LNCAP (cell line): ENCODE data around the gene MCF2.

Experiments used
- CTCF ChIP-seq: fragments of 450-650 bp; IDR thresholded peaks from 2 replicates; pipeline ENCODE4 v1.5.1; 2017; ENCODE audit warnings: mild to moderate bottlenecking

Gene MCF2

GRCh38 chrX:139581068-139581467, 126.9 kb downstream of the MCF2 start:
- TF ChIP-seq CTCF: no peak

GRCh38 chrX:139566981-139567380, 141.0 kb downstream of the MCF2 start:
- TF ChIP-seq CTCF: no peak

GRCh38 chrX:139563251-139563650, 144.7 kb downstream of the MCF2 start:
- TF ChIP-seq CTCF: no peak

GRCh38 chrX:139560221-139560620, 147.7 kb downstream of the MCF2 start:
- TF ChIP-seq CTCF: no peak

- TF ChIP-seq CTCF: peak; percentile 59
These were observed 148.5 kb downstream of the MCF2 start for GRCh38 chrX:139559383-139560042.

GRCh38 chrX:139554991-139555675, 152.8 kb downstream of the MCF2 start:
- TF ChIP-seq CTCF: no peak

- TF ChIP-seq CTCF: no peak
These were observed 153.6 kb downstream of the MCF2 start for GRCh38 chrX:139554376-139554775.
